IPS-NIHi7 (cell line): ENCODE results near the gene C3.
A peak's percentile ranks its signal among the peaks of the same experiment; 100 is the strongest.

Experiments used
- DNase-seq: peaks from one replicate; pipeline ENCODE4 v3.0.0; 2012; ENCODE audit warnings: mixed read lengths; ENCODE audit errors: extremely low spot score

The C3 gene

GRCh38 chr19:6730941-6731670 lies 10.7 kb upstream of the C3 start:
- no peak for DNase-seq

- peak; percentile 89 for DNase-seq
Measured at GRCh38 chr19:6730153-6730804, 9.8 kb upstream of the C3 start.

GRCh38 chr19:6729573-6730152 lies 9.2 kb upstream of the C3 start:
- DNase-seq: no peak

- no peak for DNase-seq
Measured at GRCh38 chr19:6728346-6728745, 7.9 kb upstream of the C3 start.

GRCh38 chr19:6725513-6726231 lies 5.2 kb upstream of the C3 start:
- DNase-seq: no peak

GRCh38 chr19:6724631-6725492 lies 4.4 kb upstream of the C3 start:
- DNase-seq: no peak

GRCh38 chr19:6723738-6724137 lies 3.3 kb upstream of the C3 start:
- DNase-seq: no peak

GRCh38 chr19:6723108-6723618 lies 2.7 kb upstream of the C3 start:
- DNase-seq: no peak

GRCh38 chr19:6721773-6722172 lies 1.3 kb upstream of the C3 start:
- DNase-seq: no peak

GRCh38 chr19:6721138-6721474 lies 656 bp upstream of the C3 start:
- no peak for DNase-seq

GRCh38 chr19:6719992-6720368 lies 470 bp downstream of the C3 start:
- no peak for DNase-seq

GRCh38 chr19:6719540-6719861 lies 949 bp downstream of the C3 start:
- no peak for DNase-seq

GRCh38 chr19:6718741-6719539 lies 1.5 kb downstream of the C3 start:
- DNase-seq: peak; percentile 81

- peak; percentile 73 for DNase-seq
Measured at GRCh38 chr19:6718111-6718740, 2.2 kb downstream of the C3 start.

- DNase-seq: no peak
Measured at GRCh38 chr19:6717441-6717971, 2.9 kb downstream of the C3 start.

- no peak for DNase-seq
Measured at GRCh38 chr19:6717036-6717435, 3.4 kb downstream of the C3 start.

GRCh38 chr19:6716610-6716970 lies 3.9 kb downstream of the C3 start:
- DNase-seq: no peak

- no peak for DNase-seq
Measured at GRCh38 chr19:6714749-6715555, 5.5 kb downstream of the C3 start.
